Measurements from ENCODE around the gene MERTK. TPM values are rescaled to one million over a fixed set of nuclear protein-coding genes. Genes with fewer than 3 reads are reported as not detected.
"Not testable (repeated sequence)": the region's sequence is repeated elsewhere in the genome, so short reads cannot be mapped to it uniquely, and the experiment has no call there.

MERTK gene
- polyA plus RNA-seq, 1 of the 3 experiments (the other 2 are of a cell fraction) = 9.6 TPM

- not testable (repeated sequence) for H2AFZ ChIP-seq (ENCODE audit: low read depth); H3K27me3 ChIP-seq (ENCODE audit: insufficient read depth); H3K9ac ChIP-seq; H3K4me2 ChIP-seq; H3K9me3 ChIP-seq; H3K4me3 ChIP-seq (ENCODE audit: low read depth in 2 of 2, low read length in 1 of 2); H4K20me1 ChIP-seq (ENCODE audit: insufficient read depth); H3F3A ChIP-seq (replicated peaks; ENCODE audit: insufficient read depth); H3K36me3 ChIP-seq (replicated peaks in 1 of 2; ENCODE audit: control insufficient read depth in 1 of 2, insufficient read depth in 2 of 2, low read length in 1 of 2); H3K9me2 ChIP-seq; H3K27ac ChIP-seq (ENCODE audit: low read depth in 2 of 2, low read length in 1 of 2); H3K79me2 ChIP-seq (ENCODE audit: insufficient read depth); DNase-seq
- ChIA-PET CTCF (interaction anchor here (1.2 to 1.6 kb wide), 3 partner anchors 10 to 137 kb away, joined by 3 to 4 read pairs (median 4); partner anchors contain the start of gene MERTK), POLR2A (interaction anchor here (0.6 kb wide), 1 partner anchor 10 kb away, joined by 5 read pairs; no protein-coding TSS in a partner anchor)
- peaks cover 10 to 14% of the 10 kb centered on the region in 2 experiments; a peak in 2 of 4 replicates for H3K4me1 ChIP-seq (ENCODE audit: control insufficient read depth in 1 of 2, insufficient read depth in 2 of 2, low read depth in 1 of 2, low read length in 1 of 2)
- 85% methylated on average over 7 of the region's 7 CpGs for WGBS (ENCODE audit: low lambda C conversion rate)
These were observed 13.0 kb downstream of the MERTK start for GRCh38 chr2:111911295-111911977.

GRCh38 chr2:111912547-111912946 is 14.1 kb downstream of the MERTK start:
- 43% methylated on average over 2 of the region's 2 CpGs for WGBS (ENCODE audit: low lambda C conversion rate)
- H3K79me2 ChIP-seq (ENCODE audit: insufficient read depth) = no peaks in the 10 kb centered on the region

More at GRCh38 chr2:111912547-111912946, 14.1 kb downstream of the MERTK start:
- H3K4me3 ChIP-seq (ENCODE audit: low read depth in 2 of 2, low read length in 1 of 2) = no peak overlapping the region
- H3K4me2 ChIP-seq = no peak overlapping the region
- POLR2A ChIA-PET = no interaction called here
- H3K27me3 ChIP-seq (ENCODE audit: insufficient read depth) = no peaks in the 10 kb centered on the region
- no peak for DNase-seq
- H3K9me3 ChIP-seq = no peaks in the 10 kb centered on the region
- H3K9ac ChIP-seq = no peak overlapping the region
- H3K27ac ChIP-seq (ENCODE audit: low read depth in 2 of 2, low read length in 1 of 2) = no peak overlapping the region
- H4K20me1 ChIP-seq (ENCODE audit: insufficient read depth) = no peaks in the 10 kb centered on the region
- no peaks in the 10 kb centered on the region for H3K36me3 ChIP-seq (replicated peaks in 1 of 2; ENCODE audit: control insufficient read depth in 1 of 2, insufficient read depth in 2 of 2, low read length in 1 of 2)
- TF ChIP-seq USF2 (IDR thresholded peaks at IDR 0.05; ENCODE audit: borderline replicate concordance, low read depth, low read length) (no peak), RCOR1 (IDR thresholded peaks at IDR 0.05; ENCODE audit: low read length) (no peak), RFX5 (IDR thresholded peaks at IDR 0.05; ENCODE audit: low read length) (no peak), MEF2A (IDR thresholded peaks at IDR 0.05; ENCODE audit: borderline replicate concordance, low read depth) (no peak), MAX (IDR thresholded peaks at IDR 0.05; ENCODE audit: low read depth) (no peak), YY1 (IDR thresholded peaks at IDR 0.05; ENCODE audit: low read depth) (no peak), ZBTB33 (IDR thresholded peaks at IDR 0.05; ENCODE audit: borderline replicate concordance, low read depth) (no peak), NRF1 (IDR thresholded peaks at IDR 0.05; ENCODE audit: low read depth, low read length) (no peak), FOSL2 (IDR thresholded peaks at IDR 0.05; ENCODE audit: borderline replicate concordance, low read depth) (no peak), GABPA (IDR thresholded peaks at IDR 0.05; ENCODE audit: low read depth) (no peak), ELF1 (IDR thresholded peaks at IDR 0.05) (no peak), RAD21 (IDR thresholded peaks at IDR 0.05; ENCODE audit: low read length) (no peak), FOXM1 (IDR thresholded peaks at IDR 0.05; ENCODE audit: low read depth) (no peak)
- H3F3A ChIP-seq (replicated peaks; ENCODE audit: insufficient read depth) = peaks cover 6% of the 10 kb centered on the region
- CTCF ChIA-PET = no interaction called here
- no peak overlapping the region for H2AFZ ChIP-seq (ENCODE audit: low read depth)
- H3K4me1 ChIP-seq (ENCODE audit: control insufficient read depth in 1 of 2, insufficient read depth in 2 of 2, low read depth in 1 of 2, low read length in 1 of 2) = peaks cover 10 to 11% of the 10 kb centered on the region in 2 experiments; a peak in 2 of 4 replicates
- H3K9me2 ChIP-seq = no peaks in the 10 kb centered on the region

Data from SK-N-SH (cell line).